GM12865 (cell line): Measurements from ENCODE around the gene HEXA.
"Not testable (repeated sequence)": the region's sequence is repeated elsewhere in the genome, so short reads cannot be mapped to it uniquely, and the experiment has no call there.

Experiments
- DNase-seq: peaks from one replicate; pipeline ENCODE4 v3.0.0; 2010; ENCODE audit warnings: low read depth
- H3K4me3 ChIP-seq: 2 replicates; pipeline ENCODE4 v1.5.1; 2011; ENCODE audit warnings: mild to moderate bottlenecking, low read depth, low read length, control low read depth
- CTCF ChIP-seq: IDR thresholded peaks from 2 replicates; pipeline ENCODE4 v1.5.1; 2011; ENCODE audit warnings: low read length, control low read depth, low read depth, inconsistent platforms; ENCODE audit not compliant: insufficient read depth; ENCODE audit errors: missing control alignments

HEXA gene

GRCh38 chr15:72389231-72389630 is 13.4 kb upstream of the HEXA start:
- DNase-seq = no peak
- no peak for TF ChIP-seq CTCF
- no peak overlapping the region for H3K4me3 ChIP-seq

GRCh38 chr15:72387741-72388140 is 11.9 kb upstream of the HEXA start:
- no peak overlapping the region for H3K4me3 ChIP-seq
- no peak for DNase-seq
- TF ChIP-seq CTCF = no peak

- DNase-seq = peak; percentile 29
- no peak overlapping the region for H3K4me3 ChIP-seq
- peak; percentile 23 for TF ChIP-seq CTCF
Observed at GRCh38 chr15:72382146-72382545, 6.3 kb upstream of the HEXA start.

GRCh38 chr15:72380743-72381142 is 4.9 kb upstream of the HEXA start:
- no peak for DNase-seq
- TF ChIP-seq CTCF = no peak
- H3K4me3 ChIP-seq = no peak overlapping the region

- no peak overlapping the region for H3K4me3 ChIP-seq
- TF ChIP-seq CTCF = no peak
- DNase-seq = no peak
Observed at GRCh38 chr15:72379856-72380430, 4.1 kb upstream of the HEXA start.

GRCh38 chr15:72379106-72379505 is 3.3 kb upstream of the HEXA start:
- not testable (repeated sequence) for H3K4me3 ChIP-seq, DNase-seq

- H3K4me3 ChIP-seq = no peak overlapping the region
- DNase-seq = no peak
- TF ChIP-seq CTCF = no peak
Observed at GRCh38 chr15:72377331-72377730, 1.5 kb upstream of the HEXA start.
